Inflammatory macrophage treated with lipopolysaccharide for 1 hour (primary cell): ENCODE data around the gene DDX1.
"Not testable (repeated sequence)": the region's sequence is repeated elsewhere in the genome, so short reads cannot be mapped to it uniquely, and the experiment has no call there.

Experiments
- DNase-seq, 2 donors: peaks; one replicate each; pipeline ENCODE4 v3.0.0-alpha.2; 2020 to 2022

DDX1 gene

GRCh38 chr2:15616850-15617777 lies 25.4 kb downstream of the DDX1 start:
- DNase-seq, result no peak

GRCh38 chr2:15617778-15618448 lies 26.2 kb downstream of the DDX1 start:
- DNase-seq, result no peak

- no peak for DNase-seq
Observed at GRCh38 chr2:15618449-15618855, 26.8 kb downstream of the DDX1 start.

- DNase-seq, result no peak
Observed at GRCh38 chr2:15619076-15619475, 27.4 kb downstream of the DDX1 start.

- DNase-seq, result no peak
Observed at GRCh38 chr2:15619510-15619909, 27.8 kb downstream of the DDX1 start.

DNA sequence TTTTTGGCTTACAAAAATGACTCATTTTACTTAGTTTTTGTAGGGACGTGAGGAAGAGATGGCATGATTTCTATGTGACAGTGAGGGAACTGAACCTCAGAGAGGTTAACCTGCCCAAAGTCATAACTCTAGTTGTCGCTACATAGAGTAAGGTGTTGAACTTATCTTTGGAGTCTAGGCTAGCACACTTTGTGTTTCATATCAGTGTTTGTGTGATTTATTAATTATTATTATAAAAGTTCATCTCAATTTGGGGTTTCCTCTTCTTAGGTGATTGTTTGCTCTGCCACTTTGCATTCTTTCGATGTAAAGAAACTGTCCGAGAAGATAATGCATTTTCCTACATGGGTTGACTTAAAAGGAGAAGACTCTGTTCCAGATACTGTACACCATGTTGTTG lies 28.3 kb downstream of the DDX1 start:
- DNase-seq, result no peak

DNA sequence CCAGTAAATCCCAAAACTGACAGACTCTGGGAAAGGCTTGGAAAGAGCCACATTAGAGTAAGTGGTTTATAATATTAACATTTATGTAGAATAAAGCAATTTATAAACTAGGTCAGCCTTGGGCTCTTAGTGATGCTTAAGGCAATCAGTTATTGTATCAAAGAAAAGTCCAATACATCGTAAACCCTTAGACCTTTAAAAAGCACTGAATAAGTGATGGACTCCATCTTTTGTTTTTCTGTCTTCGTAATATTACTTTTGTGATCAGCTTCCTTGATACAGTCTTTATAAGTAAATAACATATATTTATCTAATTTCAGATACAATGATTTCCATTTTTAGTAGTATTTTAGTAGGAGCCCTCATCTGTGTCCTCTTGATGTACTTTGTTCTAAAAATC lies 28.7 kb downstream of the DDX1 start:
- no peak for DNase-seq

DNA sequence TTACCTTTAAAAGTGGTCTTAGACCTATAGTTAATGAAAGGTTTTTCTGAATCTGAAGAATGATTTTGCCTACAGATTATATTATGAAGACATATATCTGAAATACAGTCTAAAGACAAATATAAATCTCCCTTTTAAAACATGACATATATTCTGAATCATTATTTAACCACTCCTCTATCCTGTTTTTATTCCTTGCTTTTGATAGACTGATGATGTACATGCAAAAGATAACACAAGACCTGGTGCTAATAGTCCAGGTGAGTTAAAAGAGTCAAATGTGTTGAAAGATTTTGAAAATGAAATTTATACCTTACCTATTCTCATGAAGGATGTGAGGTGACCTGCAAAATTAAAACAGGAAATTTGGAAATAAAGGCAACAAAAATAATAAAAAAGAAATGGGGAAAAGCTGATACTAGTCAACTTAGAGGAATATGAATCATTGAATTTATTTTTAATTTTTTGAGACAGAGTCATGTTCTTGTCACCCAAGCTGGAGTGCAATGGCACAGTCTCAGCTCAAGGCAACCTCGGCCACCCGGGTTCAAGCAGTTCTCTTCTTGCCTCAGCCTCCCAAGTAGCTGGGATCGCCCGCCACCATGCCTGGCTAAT lies 29.3 kb downstream of the DDX1 start:
- DNase-seq, result no peak

- not testable (repeated sequence) for DNase-seq
Observed at GRCh38 chr2:15621472-15621870, 29.8 kb downstream of the DDX1 start.

DNA sequence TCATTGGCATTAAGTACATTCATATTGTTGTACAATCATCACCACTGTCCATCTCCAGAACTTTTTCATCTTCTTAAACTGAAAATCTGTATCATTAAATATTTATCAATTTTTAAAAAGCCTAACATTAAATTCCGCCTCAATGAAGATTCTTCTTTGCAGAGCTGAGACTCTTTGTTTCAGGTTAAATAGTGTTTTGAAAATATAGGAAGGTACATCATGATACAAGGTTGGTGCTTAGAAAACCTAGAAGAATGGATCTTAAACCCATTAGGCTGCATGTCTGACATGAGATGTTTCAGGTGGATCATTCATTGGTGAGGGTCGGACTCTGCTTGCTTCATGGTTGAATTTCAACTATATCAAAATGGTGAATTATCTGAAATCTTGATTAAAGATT lies 30.5 kb downstream of the DDX1 start:
- no peak for DNase-seq

- DNase-seq, result no peak
Observed at GRCh38 chr2:15622614-15623480, 31.2 kb downstream of the DDX1 start.

DNA sequence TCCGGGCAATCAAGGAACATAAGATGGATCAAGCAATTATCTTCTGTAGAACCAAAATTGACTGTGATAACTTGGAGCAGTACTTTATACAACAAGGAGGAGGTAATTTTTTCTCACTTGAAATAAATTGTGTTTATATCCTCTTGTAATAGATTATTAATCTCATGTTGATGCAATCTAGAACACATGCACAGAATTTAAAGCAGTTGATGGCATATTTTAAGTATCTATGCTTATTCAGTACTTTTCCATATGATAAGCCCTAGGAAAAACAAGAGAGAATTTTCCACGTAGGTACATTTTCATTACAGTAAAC lies 31.8 kb downstream of the DDX1 start:
- no peak for DNase-seq

- no peak for DNase-seq
Observed at GRCh38 chr2:15623898-15624541, 32.4 kb downstream of the DDX1 start.

GRCh38 chr2:15624903-15625302 lies 33.2 kb downstream of the DDX1 start:
- DNase-seq, result no peak

DNA sequence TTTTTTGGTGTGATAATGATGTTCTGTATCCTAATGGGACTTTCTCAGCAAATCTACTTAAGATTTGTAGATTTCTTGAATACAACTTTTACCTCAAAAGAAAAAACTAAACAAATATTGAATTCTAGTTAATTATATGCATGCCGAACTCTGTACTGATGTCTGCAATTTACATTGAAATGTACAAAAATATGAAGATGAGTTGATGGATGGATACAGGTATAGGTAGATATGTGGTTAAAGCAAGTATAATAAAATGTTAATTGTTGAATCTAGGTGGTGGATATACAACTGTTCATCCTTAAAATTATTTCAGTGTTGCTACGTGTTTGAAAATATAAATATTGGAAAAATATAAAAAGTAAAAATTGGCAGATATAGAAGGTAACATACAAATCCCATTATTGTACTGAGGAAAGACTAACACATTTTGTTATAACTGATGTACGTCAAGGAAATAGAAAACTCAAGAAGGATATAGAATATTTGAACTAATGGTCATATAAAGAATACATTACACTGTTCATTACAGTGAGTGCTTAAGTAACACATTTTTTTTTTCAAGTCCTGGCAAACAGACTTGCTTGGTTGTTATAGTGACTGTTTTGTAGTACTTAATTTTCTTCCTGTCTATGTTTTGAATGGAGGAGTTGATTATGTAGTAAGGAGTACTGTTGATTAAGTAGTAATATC lies 33.8 kb downstream of the DDX1 start:
- DNase-seq, result no peak

DNA sequence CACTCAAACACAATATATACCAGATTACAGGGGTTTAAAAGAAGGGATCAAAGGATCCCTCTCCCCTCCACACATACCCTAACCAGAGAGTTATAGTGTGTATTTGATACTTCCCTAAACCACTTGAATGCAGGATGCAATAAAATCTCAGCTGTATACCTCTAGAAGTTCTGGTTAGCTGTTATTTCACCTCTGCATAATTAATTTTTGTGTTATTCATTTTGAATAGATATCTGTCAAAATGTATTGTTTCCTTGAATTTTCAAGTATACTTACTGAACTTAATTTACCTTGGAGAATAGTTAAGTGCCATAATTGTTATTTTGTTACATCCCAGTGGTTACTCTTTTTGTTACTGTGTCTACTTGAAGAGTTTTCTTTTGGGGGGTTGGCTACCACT lies 34.5 kb downstream of the DDX1 start:
- no peak for DNase-seq

DNA sequence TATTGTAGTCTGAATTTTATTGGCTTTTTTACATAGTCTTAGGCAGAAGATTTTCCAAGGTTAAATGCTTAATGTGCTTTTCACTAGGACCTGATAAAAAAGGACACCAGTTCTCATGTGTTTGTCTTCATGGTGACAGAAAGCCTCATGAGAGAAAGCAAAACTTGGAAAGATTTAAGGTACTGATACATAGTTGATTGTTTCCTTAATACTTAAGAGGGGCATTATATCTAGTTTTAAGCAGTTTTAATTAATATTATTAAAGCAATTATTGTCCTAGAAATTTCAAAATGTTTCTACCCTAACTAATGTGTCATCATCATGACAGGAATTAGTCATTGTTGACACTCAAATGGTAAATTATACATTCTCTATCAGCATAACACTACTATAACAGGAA lies 35.3 kb downstream of the DDX1 start:
- DNase-seq, result no peak

DNA sequence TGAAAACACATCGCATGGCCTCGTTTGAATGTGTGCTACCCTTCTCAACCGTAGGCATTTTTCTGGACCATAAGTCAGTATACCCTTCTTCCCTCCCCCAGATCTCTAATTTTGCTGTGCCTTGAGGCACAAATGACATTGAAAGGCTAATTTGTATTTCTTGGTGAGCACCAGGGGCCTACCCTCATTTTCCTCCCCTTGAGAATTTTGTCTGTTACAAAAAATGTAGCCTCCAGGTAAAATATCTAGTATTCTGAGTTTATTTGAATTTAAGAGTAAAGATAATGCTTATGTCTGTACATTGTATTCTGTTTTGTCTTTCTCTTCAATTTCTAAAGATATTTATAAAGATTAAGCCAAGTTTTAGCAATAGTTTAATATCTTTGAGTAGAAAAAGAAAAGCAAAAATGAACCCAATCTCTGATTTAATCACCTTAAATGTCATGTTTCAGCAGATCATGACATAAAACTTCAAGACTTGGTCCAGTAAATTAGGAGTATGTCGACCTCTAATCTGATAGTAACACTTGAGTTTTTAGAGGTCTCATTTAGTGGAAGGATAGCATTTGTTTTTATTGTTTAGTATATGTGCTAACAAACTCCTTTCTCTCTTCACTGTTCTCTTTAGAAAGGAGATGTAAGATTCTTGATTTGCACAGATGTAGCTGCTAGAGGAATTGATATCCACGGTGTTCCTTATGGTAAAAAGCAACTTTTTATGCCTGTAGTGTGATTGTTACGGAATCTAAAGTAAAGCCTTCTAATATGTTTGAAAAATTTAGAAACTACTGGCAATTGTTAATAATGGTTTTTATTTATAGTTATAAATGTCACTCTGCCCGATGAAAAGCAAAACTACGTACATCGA lies 36.4 kb downstream of the DDX1 start:
- no peak for DNase-seq

GRCh38 chr2:15628899-15629855 lies 37.5 kb downstream of the DDX1 start:
- DNase-seq, result no peak
